ENCODE results near the gene TPM2.

The TPM2 gene

DNA sequence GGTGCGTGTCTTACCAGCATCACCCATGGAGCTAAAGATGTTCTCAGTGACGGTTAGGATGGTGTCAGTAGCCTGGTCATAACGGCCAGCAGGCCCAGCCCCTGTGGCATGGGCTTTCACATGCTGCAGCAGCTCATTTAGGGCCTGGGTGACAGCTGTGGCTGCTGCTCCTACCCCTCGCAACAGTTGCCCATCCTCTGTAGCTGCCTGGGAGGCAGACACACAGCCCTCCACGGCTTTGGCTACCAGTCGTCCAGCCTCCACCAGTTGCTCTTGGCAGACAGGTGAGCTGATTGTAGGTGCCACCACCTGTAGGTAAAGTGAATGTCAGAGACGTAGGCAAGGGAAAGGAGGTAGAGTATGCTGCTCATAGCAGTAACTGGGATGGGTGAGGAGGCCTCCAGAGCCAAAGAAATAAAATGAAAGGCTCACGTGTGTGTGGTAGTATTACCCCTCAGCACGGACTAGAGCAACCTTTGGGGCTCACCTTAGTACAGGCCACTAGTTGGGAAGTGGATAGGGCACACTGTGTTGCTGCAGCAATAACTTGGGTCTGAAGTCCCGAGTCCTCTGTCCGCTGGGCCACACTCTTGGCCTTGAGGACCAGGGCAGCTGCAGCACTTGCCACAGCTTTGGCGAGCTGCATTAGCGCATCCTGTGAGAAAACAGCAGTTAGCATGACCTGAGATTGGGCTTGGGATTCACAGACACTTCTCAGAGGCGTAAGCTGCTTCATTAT is 27.6 kb upstream of the TPM2 start:
- no peak for DNase-seq

DNA sequence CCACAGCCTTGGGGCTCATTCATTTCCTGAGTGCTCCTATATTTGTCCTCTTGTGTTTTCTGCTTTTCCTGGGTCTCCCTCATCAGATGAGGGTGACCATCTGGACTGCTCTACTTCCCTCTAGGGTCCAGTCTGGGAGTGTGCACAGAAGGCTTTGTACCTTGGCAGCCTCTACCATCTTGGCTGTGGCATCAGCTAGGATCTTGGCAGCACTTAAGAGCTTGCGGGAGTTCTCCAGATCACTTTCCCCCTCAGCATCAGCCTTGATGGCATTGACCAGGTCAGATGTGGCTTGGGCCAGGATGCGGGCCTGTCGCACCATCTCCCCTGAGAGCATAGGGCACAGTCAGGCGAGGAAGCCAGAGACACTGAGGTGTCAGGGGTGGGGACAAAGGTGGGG is 26.5 kb upstream of the TPM2 start:
- DNase-seq, result no peak

DNA sequence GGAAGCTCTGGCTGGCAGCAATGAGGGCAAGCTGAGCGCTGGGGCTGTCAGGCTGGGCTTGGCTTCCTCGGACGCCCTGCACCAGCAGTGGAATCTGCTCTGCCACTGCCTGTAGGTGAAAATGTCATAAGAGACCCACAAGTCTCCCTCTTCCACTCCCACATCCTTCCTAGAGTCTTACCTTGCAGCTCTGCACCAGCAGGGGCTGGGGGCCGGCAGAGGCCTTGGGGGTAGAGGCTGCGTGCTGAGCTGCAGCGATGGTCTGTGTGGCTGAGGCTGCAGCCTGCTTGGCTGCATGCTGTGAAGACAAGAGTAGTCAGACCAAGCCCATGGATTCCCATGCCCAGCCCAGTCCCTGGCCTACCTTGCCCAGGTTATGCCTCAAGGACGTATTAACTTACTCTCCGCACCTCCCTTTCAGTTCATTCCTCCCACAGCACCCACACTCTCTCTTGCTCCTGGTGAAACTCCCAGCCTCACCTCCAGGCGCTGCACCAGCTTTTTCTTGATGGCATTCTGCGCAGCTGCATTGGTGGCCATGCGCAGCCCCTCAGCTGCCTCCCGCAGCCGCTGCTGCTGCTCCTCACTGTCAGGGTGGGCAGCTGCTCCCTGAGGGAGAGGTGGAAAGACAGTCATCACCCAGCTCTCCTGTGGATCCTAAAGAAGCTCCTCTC is 25.0 kb upstream of the TPM2 start:
- no peak for DNase-seq

DNA sequence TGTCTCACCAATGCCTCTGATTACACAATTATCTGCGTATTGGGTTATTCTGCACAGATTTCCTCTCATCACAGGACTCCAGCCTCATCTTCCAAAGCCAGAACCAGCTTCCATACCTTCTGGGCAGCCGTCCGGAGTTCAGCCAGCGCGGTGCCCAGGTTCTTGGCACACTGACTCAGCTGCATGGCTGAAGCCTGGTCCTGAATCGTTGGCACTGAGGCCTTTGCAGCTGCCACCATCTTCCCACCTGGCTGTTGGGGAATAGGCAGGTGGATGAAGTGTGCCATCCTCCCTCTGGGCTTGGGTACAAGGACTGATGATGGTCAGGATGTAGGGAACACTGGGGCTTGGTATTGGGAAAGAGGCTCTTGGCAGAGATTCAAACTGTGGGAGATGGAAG is 24.4 kb upstream of the TPM2 start:
- DNase-seq, result no peak

DNA sequence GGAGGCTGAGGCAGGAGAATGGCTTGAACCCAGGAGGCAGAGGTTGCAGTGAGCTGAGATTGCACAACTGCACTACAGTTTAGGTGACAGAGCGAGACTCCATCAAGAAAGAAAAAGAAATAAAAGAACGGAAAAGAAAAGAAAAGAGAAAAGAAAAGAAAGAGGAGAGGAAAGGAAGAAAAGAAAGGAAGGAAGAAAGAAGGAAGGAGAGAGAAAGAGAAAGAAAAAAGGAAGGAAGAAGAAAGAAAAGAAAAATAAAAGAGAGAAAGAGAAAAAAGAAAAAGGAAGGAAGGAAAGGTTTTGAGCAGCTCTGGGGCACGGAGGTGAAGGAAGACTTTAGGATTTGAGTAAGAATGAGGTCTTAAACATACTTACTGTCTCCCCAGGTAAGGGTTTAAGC is 23.9 kb upstream of the TPM2 start:
- DNase-seq, result no peak

DNA sequence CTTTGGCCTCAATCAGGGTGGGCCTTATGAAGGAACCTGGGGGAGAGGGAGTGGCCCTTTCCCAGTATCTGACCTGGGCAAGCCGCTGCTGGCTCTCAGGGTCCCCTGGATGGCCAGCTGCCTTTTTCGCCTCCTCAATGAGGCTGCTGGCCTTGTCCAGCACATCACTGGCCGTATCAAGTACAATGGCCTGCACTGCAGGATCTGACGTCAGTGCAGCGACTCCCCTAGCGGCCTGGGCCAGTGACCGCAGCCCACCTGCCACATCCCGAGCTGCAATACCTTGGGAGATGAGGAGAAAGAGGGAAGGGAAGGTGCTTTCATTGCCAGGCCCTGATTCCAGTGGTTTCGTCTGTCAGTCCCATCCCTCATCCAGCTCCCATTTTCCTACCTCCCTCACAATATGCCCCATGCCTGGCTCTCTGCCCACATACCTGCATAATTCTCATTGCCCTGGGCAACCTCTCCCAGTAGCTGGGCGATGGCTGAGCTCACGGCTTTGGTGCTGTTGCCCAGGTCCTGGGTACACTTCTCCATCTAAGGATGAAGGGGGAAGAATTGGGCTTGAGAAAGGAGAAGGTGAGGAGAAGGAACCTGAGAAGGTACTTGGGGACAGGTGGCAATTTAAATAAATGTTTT is 23.2 kb upstream of the TPM2 start:
- no peak for DNase-seq

DNA sequence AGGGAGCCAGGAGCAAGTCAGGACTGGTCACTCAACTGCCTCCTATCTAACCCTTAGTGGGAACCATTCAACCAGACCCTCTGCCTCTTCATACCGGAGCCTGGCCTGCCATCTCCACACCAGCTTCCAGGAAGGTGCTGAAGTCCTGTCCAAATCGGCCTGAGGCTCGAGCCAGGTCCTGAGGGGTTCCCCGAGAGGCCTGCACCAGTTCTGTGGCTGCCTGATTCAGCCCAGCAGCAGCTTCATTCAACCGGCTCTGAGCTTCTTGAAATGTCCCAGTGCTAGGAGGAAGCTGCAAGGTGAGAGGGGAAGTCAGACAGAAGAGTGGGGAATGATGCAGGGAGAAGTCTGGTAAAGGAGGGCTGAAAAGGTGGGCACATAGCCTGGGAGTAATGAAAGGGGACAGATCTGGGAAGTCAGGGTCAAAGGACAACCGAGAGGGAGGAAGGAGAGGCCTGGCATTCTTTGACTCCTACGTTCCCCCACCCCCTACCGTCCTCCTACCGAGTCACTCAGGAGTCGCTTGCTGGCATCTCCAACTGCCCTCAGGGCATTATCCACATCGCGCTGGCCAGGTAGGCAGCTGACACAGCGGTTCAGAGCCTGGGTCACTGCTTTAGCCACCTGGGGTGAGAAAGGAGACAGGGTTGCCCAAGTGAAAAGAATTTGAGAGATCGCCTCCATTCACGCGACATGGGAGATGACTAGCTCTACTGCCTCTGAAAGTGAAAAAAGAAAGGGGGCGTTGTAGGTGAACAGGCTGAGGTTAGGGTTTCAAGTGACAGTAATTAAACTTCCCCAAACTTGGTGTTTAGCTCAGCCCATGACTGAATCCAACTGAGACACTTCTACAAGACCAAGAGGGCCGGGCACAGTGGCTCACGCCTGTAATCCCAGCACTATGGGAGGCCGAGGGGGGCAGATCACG is 22.0 kb upstream of the TPM2 start:
- DNase-seq, result no peak

DNA sequence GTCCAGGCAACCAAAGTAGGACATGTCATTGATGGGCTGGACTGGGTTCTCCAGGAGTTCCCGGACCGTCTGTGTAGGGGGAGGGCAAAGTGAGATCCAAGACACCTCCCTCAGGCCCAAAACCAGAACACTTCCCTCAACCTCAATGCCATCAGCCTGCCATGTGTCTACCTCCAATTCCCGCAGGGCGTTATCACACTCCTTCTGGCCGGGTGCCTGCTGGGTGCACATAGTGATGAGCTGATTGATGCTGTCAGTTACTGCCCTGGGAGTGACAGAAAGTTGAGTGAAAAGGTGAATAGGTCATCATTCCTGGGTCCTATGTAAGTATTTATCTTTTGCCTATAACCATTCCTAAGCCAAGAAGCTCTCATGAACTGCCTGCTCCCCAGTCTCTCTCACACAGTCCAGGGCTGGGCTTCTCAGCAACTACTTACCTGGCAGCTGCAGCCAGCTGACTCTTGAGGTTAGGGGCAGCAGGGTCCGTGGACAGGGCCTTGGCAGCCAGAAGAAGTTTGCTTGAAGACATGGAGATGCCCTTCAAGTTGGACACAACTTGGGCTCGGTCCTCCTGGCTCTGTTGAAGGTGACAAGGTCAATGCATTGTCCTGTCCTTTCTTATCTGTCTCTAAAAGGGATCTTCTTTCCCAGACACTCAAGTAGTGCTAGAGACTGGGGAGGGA is 21.2 kb upstream of the TPM2 start:
- DNase-seq, result no peak

DNA sequence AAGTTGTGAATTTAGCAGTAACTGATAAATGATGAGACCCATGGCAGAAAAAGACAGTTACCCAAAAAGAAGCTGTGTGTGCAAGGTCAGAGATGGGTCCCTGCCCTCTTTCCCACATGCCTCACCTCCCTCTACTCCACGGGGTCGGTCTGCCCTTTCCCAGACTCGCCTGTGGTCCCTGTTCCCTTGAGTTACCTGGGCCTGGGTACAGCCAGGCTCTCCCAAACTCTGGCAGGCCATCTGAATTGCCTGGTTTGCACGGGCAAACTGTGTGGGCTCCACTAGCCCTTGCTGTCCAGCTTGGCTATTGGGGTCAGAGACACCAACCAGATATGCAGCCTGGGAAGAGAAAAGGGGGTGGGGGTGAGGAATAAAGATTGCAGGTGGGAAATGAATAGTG is 18.4 kb upstream of the TPM2 start:
- DNase-seq, result no peak

DNA sequence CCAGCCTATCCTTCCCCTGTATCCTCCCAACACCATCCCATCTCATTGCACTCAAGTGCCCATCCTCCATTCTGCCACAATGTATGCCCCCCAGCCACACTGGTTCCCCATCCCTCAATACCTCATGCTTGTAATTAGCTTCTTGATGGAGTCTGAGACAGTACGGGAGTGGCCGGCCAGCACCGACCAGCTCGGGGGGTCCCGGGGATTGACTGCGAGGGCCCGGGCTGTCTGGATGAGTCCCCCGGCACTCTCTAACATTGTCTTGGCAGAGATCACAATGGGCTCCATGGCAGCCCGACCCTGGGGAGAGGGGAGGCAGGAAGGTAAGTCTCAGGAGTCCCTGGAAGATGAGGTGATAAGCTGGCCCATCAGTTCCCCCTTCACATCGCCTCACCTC is 17.2 kb upstream of the TPM2 start:
- no peak for DNase-seq

DNA sequence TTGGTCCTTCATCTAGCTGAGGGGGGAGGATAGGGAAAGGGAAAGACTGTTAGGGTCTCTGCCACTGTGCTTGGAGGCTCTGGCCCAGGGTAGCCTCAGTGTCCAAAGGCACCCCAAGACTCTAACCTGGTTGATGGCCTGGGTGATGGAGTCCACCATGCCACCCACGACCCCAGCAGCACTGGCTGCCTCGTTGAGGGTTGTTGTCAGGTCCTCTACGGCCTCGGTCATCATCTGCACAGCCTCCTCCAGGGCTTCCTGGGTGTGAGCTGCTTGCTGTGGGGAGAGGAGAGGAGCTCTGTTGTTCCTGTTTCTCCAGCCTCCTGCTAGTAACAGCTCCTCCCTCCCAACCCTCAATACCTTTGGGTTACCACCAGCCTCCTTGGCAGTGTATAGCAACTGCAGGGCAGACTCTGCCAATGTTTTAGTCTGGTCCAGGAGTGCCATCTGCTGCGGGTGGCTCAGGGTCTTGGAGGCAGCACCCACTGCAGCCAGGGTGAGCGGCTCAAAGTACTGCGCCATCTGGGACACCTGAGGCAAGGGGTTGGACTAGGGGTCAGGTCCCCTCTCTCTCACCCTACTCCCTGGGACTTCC is 16.2 kb upstream of the TPM2 start:
- no peak for DNase-seq

DNA sequence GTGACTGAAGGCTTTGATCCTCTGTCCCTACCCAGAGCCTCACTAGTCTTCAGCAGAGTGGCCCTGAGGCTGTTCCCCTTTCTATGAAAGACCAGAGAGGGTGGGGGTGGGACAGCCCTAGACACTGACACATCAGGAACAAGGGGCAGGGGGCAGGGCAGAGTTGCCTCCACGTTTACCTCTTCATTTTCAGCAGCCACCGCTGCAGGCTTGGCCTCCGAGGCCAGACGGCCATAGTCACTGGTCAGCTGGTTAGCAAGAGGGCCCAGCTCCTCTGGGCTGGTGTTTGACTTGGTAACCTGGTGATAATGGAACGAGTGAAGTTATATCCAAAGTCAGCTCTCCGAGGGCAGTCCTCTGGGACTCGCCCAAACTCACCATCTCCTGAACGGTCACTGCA is 15.6 kb upstream of the TPM2 start:
- no peak for DNase-seq

DNA sequence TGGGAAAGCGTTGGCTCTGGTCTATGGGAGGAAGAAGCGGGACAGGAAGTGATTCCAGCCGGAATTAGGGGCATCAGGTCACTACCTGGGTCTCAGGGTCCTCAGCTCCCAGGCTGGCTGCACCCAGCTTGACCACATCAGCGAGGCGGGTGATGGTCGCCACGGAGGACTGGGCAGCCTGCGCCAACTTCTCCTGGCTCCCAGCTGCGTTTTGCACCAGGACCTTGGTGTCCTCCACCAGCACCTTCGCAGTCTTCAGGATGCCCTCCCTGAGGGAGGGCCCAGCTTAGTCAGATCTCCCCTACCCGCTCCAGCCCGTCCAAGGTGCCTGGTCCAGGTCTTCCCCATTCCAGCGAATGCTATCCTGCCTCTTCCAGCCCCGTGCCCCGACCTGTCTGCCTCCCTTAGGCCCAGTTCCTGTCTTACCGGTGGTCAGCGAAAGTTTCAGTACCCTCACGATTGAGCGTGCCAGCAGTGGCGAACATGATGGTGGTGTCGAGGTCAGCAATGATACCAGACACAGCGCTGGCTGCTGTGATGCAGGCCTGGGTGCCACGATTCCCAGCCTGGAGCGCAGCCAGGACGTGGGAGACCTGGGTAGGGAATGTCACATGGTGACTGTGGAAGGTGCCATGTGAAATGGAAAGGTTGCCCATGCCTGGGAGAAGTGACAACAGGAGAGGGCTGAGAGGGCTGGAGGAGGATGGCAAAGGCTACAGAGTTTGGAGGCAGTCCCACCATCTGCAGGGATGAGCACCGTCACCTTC is 14.4 kb upstream of the TPM2 start:
- no peak for DNase-seq

DNA sequence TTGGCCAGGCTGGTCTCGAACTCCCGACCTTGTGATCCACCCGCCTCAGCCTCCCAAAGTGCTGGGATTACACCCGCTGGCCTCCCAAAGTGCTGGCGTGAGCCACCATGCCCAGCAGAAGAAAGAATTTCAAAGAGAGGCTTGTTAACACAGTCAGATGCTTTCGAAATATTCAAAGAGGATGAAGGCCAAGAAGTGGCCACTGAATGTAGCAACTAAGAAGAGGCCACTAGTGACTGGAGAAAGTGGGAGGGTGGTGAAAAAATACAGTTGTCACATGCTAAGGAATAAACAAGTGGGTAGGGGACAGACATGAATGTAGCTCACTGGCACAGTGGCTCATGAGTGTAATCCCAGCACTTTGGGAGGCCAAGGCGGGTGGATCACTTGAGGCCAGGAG is 13.0 kb upstream of the TPM2 start:
- DNase-seq, result no peak

DNA sequence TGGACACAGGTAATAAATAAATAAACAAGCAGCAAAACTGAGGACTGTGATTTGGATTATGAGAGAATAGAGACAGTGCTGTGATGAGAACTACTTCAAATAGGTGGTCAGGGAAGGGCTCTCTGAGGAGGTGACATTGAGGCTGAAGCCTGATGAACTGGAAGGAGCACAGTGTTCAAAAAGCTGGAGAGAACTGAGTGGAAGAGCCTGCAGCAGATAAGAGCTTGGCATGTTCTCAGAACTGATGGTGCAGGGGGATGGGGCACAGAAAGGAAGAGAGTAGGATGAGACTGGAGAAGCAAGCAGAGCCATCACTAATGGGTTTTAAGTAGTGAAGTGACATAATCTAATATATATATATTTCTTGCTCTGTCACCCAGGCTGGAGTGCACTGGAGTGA is 11.2 kb upstream of the TPM2 start:
- DNase-seq, result no peak

DNA sequence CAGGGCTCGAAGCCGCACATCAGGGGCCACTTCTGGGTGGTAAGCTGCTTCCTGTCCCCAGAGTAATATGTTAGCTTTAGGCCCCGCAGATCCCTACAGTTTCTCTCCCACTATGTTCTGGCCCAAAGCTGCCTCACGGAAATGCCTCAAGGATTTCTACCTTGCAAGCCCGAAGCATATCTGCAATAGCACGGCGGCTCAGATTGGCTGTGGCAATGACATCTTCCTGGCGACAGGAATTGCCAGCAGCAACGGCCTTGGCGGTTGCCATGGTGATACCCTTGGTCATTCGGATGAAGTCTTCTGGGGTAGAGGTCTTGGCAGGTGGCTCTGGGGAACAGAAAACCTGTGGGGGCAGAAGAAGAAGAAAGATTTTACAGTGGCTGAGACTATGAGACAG is 10.3 kb upstream of the TPM2 start:
- no peak for DNase-seq

DNA sequence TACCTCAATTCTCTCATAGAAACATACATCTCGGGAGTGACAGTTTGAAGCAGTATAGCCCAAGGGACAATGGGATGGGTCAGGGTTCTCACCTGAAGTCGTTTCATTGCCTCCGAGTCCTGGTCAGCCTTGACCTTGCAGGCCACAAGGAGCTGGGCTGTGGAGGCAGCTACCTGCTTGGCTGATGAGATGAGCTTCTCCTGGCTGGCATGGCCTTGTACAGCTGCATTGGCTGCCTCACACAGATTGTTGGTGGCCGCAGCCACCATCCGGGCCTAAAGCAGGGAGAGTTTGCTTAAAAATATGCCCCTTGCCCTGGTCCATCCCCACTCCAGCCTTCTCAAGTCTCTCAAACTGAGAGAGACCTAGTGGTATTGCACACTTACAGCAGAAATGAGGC is 8.5 kb upstream of the TPM2 start:
- DNase-seq, result no peak

DNA sequence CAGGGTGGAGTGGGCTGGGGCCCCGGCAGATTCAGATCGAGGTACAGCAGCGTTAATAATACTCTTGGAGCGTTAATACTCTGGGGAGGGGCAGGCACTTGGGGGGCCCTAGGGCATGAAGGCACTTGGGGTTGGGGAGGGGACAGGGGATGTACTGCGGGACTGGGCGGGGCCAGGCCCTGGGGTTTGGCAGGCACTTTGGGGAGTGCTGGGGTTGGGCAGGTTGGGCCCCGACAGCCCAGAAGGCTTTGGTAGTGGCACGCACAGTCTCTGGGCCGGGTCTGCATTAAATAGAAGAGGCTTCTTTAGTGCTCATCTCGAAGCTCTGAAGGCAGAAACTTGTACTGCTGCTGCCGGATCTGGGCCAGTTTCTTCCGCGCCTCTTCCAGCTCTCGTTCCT is 7.8 kb upstream of the TPM2 start:
- DNase-seq, result no peak

DNA sequence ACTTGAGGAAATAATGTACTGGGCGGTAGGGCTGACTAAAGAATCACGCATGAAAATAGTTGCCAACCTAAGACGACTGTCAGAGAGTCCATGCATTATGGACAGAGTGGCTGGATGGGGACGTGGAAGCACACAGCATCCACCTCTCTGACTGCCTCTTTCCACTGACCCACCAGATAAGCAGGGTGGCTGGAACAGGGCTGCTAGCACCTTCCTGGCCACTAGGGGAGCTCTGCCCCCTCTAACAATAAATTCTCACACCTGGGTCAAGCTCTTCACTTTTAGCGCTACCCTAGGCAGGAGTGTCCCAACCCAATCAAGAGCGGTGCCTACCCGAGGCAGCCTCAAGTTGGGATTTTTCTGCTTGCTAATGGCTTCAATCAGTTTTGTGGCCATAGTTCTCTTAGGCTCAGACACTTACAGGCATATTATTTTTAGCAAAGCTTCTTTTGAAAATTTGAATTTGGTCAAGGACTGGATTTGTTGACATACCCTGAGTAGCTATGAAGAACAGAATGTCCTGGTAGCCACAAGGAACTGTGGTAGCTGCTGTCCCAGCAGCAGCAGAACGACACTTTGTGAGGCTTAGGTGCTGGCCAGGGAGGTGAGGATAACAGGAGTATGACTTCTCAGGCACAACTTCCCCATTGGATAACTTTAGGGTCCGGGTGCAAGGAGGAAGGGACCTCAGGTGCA is 6.9 kb upstream of the TPM2 start:
- peak; percentile 46 to 54 for DNase-seq

DNA sequence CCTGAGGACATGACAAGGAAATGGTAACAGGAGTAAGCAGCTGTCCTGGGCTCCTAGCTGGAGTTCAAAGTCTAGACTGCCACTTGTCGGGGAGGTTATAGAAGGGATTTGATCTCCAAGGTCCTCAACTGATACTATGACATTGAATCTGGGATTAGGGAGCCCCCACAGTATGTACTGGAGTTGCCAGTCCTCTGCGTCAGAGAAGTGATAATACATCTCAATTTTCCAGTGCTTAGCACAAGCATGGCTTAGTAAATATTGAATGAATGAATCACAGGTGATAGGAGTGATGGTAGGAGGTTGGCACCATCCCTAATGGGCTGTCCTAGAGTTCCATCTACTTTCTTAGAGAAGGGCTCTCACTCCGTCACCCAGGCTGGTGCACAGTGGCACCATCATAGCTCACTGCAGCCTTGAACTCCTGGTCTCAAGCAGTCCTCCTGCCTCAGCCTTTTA is 6.2 kb upstream of the TPM2 start:
- no peak for DNase-seq
